SHP77 (cell line): ENCODE results near the gene SEC24B.

ENCODE experiments used
- DNase-seq, 2 experiments: peaks; one replicate each; lab custom pipeline; 2025; lab: John Stamatoyannopoulos, UW

Gene SEC24B

GRCh38 chr4:109433205-109434006, at the start of gene SEC24B:
TSS of gene SEC24B (plus strand) at chr4:109433815. CDS start at chr4:109433870, 55 bp downstream.
- DNase-seq: peak; percentile 25 to 26

GRCh38 chr4:109383823-109384222, 49.8 kb upstream of the SEC24B start:
- DNase-seq: peak; percentile 19 to 31

GRCh38 chr4:109385260-109385659, 48.4 kb upstream of the SEC24B start:
- DNase-seq: no peak

- DNase-seq: peak; percentile 29 to 47
Observed at GRCh38 chr4:109389369-109390114, 44.1 kb upstream of the SEC24B start.

- no peak for DNase-seq
Observed at GRCh38 chr4:109390115-109390768, 43.4 kb upstream of the SEC24B start.

GRCh38 chr4:109395694-109396093, 37.9 kb upstream of the SEC24B start:
- no peak for DNase-seq

- DNase-seq: no peak
Observed at GRCh38 chr4:109398928-109399327, 34.7 kb upstream of the SEC24B start.

GRCh38 chr4:109406337-109406931, 27.2 kb upstream of the SEC24B start:
- peak; percentile 8 to 32 for DNase-seq

- DNase-seq: no peak
Observed at GRCh38 chr4:109407027-109407737, 26.4 kb upstream of the SEC24B start.

- DNase-seq: no peak
Observed at GRCh38 chr4:109408711-109409110, 24.9 kb upstream of the SEC24B start.

GRCh38 chr4:109410226-109410625, 23.4 kb upstream of the SEC24B start:
- DNase-seq: no peak

- DNase-seq: no peak
Observed at GRCh38 chr4:109410776-109411175, 22.8 kb upstream of the SEC24B start.

- peak; percentile 6 to 37 for DNase-seq
Observed at GRCh38 chr4:109411964-109412363, 21.7 kb upstream of the SEC24B start.

GRCh38 chr4:109412776-109413175, 20.8 kb upstream of the SEC24B start:
- no peak for DNase-seq

- DNase-seq: no peak
Observed at GRCh38 chr4:109414938-109415337, 18.7 kb upstream of the SEC24B start.

- no peak for DNase-seq
Observed at GRCh38 chr4:109418588-109418987, 15.0 kb upstream of the SEC24B start.

- DNase-seq: no peak
Observed at GRCh38 chr4:109419679-109420078, 13.9 kb upstream of the SEC24B start.

- DNase-seq: no peak
Observed at GRCh38 chr4:109424093-109424841, 9.3 kb upstream of the SEC24B start.

GRCh38 chr4:109425405-109425804, 8.2 kb upstream of the SEC24B start:
- DNase-seq: no peak

- DNase-seq: no peak
Observed at GRCh38 chr4:109429545-109429944, 4.1 kb upstream of the SEC24B start.

GRCh38 chr4:109432203-109432602, 1.4 kb upstream of the SEC24B start:
- DNase-seq: no peak
